IPS-NIHi7 (cell line): ENCODE data around the gene TLR9.

Experiments
- DNase-seq: peaks from one replicate; pipeline ENCODE4 v3.0.0; 2012; ENCODE audit warnings: mixed read lengths; ENCODE audit errors: extremely low spot score

Gene TLR9

DNA sequence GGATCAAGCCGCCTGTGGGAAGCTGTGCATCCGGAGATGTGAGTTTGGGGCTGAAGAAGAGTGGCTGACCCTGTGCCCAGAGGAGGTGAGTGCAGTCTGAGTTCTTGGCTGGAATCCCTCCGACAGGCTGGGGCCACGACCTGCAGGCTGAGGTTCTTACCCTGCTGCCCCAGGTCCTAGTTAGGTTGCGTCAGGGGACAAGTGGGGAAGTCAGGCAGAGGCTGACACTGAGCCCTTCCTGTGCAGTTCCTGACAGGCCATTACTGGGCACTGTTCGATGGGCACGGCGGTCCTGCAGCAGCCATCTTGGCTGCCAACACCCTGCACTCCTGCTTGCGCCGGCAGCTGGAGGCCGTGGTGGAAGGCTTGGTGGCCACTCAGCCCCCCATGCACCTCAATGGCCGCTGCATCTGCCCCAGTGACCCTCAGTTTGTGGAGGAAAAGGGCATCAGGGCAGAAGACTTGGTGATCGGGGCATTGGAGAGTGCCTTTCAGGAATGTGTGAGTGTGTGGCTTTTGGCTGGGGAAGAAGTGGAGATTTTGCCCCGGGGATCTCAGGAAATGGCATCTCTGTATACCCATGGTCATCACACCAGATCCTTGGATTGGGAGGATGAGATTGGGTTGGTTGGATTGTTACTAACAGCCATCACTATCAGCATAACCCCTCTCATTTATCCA lies 21.4 kb upstream of the TLR9 start:
- DNase-seq = no peak

DNA sequence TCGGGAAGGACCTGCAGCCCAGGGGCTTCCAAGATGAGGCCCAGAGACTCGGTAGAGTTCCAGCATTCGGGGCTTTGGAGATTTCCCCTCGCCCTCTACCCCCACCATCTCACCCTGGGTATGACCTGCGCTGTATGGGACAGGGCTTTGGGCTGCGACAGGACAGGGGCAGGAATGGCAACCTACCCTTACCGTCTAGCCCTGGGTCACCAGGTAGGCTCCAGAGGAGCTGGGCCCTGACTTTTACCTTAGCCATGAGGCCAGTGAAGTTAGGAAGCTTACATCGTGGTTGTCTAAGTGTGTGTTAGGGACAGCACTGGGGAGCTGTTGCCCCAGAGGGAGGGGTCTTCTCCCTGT lies 20.8 kb upstream of the TLR9 start:
- DNase-seq = no peak

DNA sequence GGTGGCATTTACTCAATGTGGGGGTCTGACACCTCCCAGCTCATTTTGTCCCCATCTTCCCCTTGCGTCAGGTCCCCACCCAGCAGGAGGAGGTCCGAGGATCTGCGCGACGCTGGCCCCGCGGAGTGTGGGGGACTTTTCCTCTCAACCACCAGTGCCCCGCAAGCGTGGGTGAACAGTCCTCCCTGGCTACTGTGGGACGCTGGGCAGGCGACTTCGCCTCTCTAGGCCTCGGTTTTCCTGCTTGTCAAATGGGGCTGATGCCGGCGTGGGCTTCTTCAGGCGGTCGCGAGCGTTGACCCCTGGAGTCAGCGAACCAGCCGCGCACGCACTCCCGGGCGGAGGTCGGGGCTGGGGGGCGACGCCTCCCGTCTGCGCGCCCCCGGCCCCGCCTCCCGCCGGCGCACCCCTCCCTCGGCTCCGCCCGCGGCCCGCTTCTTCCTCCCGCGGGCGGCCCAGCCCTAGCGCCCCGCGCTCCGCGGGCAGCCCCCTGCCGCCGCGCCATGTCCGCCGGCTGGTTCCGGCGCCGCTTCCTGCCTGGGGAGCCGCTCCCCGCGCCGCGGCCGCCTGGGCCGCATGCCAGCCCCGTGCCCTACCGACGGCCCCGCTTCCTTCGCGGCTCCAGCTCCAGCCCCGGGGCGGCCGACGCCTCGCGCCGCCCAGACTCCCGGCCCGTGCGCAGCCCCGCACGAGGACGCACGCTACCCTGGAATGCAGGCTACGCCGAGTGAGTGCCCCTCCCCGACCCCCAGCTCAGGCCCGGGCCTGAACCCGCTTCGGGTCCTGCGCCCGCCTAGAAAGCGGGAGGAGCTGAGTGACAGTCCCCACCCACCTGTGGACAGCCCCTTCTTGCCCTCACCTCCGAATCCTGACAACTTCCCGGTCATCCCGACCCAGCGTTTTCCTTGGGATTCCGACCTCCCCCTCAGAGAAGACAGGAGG lies 20.1 kb upstream of the TLR9 start, which contains the start of gene PPM1M:
Gene PPM1M, plus strand, starts transcription at position 438 of the 942 bp plus-strand sequence. Its CDS starts 66 bp downstream, at position 504.
- DNase-seq = peak; percentile 80

GRCh38 chr3:52243791-52244628 lies 18.6 kb upstream of the TLR9 start:
- DNase-seq = no peak

DNA sequence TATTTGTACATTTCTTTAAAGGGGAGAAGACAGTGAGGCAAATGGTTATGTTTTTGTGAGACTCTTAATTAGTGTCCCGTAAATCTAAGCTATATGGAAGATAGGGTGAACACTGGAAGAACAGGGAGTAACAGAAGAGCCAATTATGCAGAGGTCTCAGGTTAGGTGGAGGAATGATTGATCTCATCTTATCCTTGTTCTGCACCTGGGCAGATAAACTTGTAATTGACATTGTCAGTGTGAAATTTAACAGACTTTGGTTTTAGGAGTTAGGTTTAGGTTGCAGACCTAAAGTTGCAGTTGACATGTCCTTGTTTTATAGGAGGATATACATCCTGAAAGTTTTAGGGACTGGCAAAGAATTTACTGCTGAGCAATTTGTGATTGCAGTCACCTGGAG lies 16.6 kb upstream of the TLR9 start:
- no peak for DNase-seq

DNA sequence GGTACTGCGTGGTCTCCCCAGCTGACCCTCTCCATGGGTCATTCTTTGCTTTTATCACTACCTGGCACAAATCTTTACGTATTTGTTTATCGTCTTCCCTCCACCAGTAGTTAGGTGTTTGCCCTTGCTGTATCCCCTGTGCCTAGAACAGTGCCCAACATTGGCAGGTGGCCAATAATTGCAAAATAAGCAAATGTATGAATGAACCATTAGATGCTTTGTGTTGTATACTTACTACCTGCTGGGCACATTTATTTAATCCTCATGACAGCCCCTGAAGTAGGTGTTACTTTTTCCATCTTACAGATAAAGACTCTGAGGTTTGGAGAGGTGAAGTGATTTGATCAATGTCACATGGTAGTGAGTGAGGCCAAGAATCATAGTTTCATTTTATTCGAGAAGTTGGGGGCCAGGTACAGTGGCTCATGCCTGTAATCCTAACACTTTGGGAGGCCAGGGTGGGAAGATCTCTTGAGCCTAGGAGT lies 15.5 kb upstream of the TLR9 start:
- no peak for DNase-seq

DNA sequence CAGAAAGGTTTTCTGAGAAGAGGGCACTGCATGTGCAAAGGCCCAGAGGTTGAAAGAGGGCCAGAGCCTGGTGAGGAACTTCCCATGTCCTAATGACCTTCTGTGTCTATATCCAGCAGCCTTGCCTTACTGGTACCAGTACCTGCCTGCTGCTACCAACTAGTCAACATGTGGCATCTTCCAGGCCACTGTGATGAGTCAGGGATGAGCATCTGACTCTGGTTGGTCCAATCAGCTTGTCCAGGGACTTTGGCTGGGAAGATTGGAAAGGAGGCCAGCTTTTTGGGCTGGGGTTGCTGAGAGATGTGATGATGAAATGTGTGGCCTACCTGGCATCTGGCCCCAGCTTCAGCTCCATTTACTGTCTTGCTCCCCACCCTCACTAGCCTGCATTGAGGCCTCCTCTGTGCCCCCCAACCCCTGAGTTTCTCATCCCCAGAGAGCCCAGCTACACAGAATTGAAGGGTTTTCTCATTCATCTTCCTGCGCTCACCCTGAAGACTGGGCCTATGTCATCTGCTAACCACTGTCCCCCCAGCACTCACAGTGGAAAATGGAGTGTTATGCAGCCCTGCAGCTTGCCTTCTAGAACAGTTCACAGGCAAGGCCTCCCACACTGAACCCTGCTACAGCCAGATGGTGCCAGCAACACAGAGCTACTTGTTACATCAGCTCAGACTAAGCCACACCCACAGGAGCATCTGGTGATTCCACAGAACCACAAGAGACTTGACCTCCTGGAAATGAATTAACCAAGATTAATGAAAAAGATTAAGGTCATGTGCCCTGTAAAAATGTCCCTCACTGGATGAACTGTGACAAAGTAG lies 14.8 kb upstream of the TLR9 start:
- DNase-seq = no peak

- DNase-seq = peak; percentile 97
Observed at GRCh38 chr3:52238761-52239701, 13.6 kb upstream of the TLR9 start, which contains the start of gene TWF2. Gene TWF2 (minus strand): TSS chr3:52239158. CDS start chr3:52239016, 142 bp downstream.

GRCh38 chr3:52238193-52238760 lies 12.8 kb upstream of the TLR9 start:
- DNase-seq = no peak

GRCh38 chr3:52237657-52238172 lies 12.3 kb upstream of the TLR9 start:
- peak; percentile 70 for DNase-seq

DNA sequence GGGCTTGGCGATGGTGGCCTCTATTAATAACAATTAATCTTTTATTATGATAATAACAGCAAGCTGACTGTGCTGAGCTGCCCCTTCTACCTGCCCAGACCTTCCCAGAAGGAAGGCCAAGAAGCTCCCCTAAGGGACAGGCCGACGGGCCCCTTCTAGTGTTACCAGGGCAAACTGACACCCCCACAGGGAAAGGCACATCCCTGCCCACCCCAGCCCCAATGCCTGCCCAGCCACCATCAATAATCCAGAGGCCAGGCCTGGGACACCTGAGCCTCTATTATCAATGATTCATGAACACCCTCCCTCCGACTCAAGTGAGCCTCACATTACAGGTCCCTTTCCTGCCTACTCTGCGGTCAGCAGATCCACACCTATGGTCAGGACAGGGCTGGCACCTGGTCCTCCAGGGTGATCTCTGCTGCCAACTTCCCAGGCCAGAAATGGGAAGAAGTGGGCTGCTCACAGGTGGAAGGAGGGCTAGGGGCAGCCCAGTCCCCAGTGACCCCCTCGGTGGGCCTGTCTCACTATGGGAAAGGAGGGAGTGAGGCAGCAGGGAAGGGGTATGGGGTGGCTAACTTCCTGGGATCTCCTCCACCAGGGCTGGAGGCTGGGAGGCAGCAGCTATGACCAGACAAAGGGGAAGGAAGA lies 11.7 kb upstream of the TLR9 start:
- no peak for DNase-seq

- DNase-seq = no peak
Observed at GRCh38 chr3:52236424-52236886, 11.0 kb upstream of the TLR9 start.

DNA sequence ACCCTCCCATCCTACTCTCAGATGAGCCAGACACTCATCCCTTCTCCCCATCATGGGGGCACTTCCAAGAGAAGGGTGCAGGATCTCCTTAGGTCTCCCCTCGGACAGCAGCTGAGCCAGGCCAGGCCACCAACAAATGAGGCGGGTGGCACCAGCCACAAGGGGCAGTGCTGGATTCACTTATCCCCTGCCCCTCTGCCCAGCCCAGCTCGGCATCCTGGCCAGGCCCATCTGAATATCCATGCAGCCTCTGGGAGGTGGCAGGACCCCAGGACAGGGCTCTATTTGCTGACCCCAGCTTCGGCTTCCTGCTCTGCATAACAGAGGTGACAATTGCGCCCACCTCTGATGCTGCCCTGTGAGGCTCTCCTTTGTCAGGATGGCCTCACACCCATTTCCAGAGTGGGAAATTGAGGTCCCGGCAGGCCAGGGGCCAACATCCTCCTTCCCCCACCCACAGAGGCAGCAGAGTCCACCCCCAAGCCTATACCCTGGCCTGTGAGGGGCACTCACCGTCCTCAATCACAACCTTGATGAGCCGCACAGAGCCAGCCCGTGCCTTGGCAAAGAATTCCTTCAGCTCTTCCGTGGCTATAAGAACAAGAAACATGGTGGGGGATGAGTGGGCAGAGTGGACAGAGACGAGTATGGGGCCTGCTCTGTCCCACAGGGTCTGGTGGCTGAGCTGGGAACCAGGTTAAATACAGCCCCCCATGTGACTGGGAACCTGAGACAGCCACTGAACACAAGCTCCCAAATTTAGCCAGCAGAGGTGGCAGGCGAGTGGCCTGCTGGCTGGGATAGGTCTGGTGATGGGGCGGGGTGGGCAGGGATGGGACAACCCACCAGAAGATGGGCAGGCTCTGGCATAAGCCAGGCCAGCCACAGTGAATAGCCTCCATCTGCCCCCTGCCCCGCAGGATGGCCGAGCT lies 9.3 kb upstream of the TLR9 start:
- no peak for DNase-seq

GRCh38 chr3:52233968-52234367 lies 8.5 kb upstream of the TLR9 start:
- no peak for DNase-seq

GRCh38 chr3:52233108-52233591 lies 7.7 kb upstream of the TLR9 start:
- no peak for DNase-seq

GRCh38 chr3:52232279-52233107 lies 7.0 kb upstream of the TLR9 start:
- DNase-seq = no peak
